A549 (cell line): ENCODE data around the gene RNF217.

Experiments used
- BHLHE40 ChIP-seq: IDR thresholded peaks from 2 replicates; pipeline ENCODE4 v1.6.1; 2012; ENCODE audit warnings: low read depth, low read length, inconsistent platforms
- CEBPB ChIP-seq, 2 experiments: fragments of >200 bp in 1 of 2; sonication (Bioruptor Twin) in 1 of 2; formaldehyde crosslinking in 1 of 2; IDR thresholded peaks; 2 replicates each; pipeline ENCODE4 v1.6.1; 2012 to 2016
- CTCF ChIP-seq: fragments of >200 bp; sonication (Bioruptor Twin); formaldehyde crosslinking; IDR thresholded peaks from 3 replicates; pipeline ENCODE4 v1.5.1; 2016
- EP300 ChIP-seq, 2 experiments: fragments of >200 bp; sonication (Bioruptor Twin); formaldehyde crosslinking; IDR thresholded peaks; 2 replicates in 1 of 2; 3 replicates in 1 of 2; pipeline ENCODE4 v1.6.1; 2016 to 2017
- HDAC2 ChIP-seq: fragments of 200-600 bp; sonication (generic); IDR thresholded peaks from 2 replicates; pipeline ENCODE4 v1.6.1; 2016
- JUNB ChIP-seq: fragments of >200 bp; sonication (Bioruptor Twin); formaldehyde crosslinking; IDR thresholded peaks from 2 replicates; pipeline ENCODE4 v1.6.1; 2016
- PBX3 ChIP-seq: IDR thresholded peaks from 2 replicates; pipeline ENCODE4 v1.6.1; 2012
- POLR2A ChIP-seq: IDR thresholded peaks from 2 replicates; pipeline ENCODE4 v1.6.1; 2012; ENCODE audit warnings: mild to moderate bottlenecking, low read length
- RAD21 ChIP-seq, 2 experiments: fragments of >200 bp in 1 of 2; sonication (Bioruptor Twin) in 1 of 2; formaldehyde crosslinking in 1 of 2; IDR thresholded peaks in 1 of 2; conservative IDR thresholded peaks in 1 of 2; 2 replicates in 1 of 2; 3 replicates in 1 of 2; pipeline ENCODE4 v1.6.1; 2012 to 2018; ENCODE audit warnings: inconsistent platforms in 1 of 2
- RCOR1 ChIP-seq: fragments of 150-350 bp; IDR thresholded peaks from 2 replicates; pipeline ENCODE4 v1.6.1; 2014; ENCODE audit warnings: antibody characterized with exemption, low read length, low read depth
- REST ChIP-seq: fragments of 200-600 bp; sonication (generic); IDR thresholded peaks from 2 replicates; pipeline ENCODE4 v1.6.1; 2016; ENCODE audit warnings: antibody characterized with exemption, mild to moderate bottlenecking, moderate library complexity
- SMC3 ChIP-seq: fragments of >200 bp; sonication (Bioruptor Twin); formaldehyde crosslinking; IDR thresholded peaks from 3 replicates; pipeline ENCODE4 v1.6.1; 2018; ENCODE audit warnings: inconsistent platforms
- USF2 ChIP-seq: fragments of 450-650 bp; IDR thresholded peaks from 2 replicates; pipeline ENCODE4 v1.6.1; 2014; ENCODE audit warnings: antibody characterized with exemption

GRCh38 chr6:124917769-124918168, 44.5 kb upstream of the RNF217 start:
- TF ChIP-seq POLR2A (no peak), BHLHE40 (no peak), CEBPB (IDR thresholded peaks at IDR 0.05) (no peak), EP300 (IDR thresholded peaks at IDR 0.05) (no peak), CTCF (no peak), USF2 (no peak), JUNB (no peak), REST (no peak), SMC3 (no peak), RAD21 (conservative IDR thresholded peaks at IDR 0.05 in 1 of 2, IDR thresholded peaks at IDR 0.05 in 1 of 2) (no peak), HDAC2 (no peak), PBX3 (no peak), RCOR1 (no peak)
